ENCODE results near the gene FRMPD1. TPM values are rescaled to one million over a fixed set of nuclear protein-coding genes. Genes with fewer than 3 reads are reported as not detected.

The FRMPD1 gene
- polyA plus RNA-seq, 2 of the 4 experiments (the other 2 are of a cell fraction), result 0.01 TPM; not detected in 1

- TF ChIP-seq ELK1 (IDR thresholded peaks at IDR 0.05; ENCODE audit: low read depth, low read length), result no peak
- TF ChIP-seq USF2 (IDR thresholded peaks at IDR 0.05), result peak; percentile 3; the same call in 1 of the 2 replicates
- TF ChIP-seq EHF (CRISPR knock-in tag; IDR thresholded peaks at IDR 0.05), result no peak
- no peak for TF ChIP-seq CEBPB (IDR thresholded peaks at IDR 0.05)
- TF ChIP-seq NFE2L2 (conservative IDR thresholded peaks at IDR 0.05; ENCODE audit: low read length), result no peak
- peak; percentile 84 for TF ChIP-seq MAX (IDR thresholded peaks at IDR 0.05)
- TF ChIP-seq POLR2A (IDR thresholded peaks at IDR 0.05; ENCODE audit: low read length), result peak; percentile 92
- TF ChIP-seq KDM5A (IDR thresholded peaks at IDR 0.05), result peak; percentile 95
- peak; percentile 65 for TF ChIP-seq PHF8 (IDR thresholded peaks at IDR 0.05; ENCODE audit: borderline replicate concordance, low read depth)
- no peak for TF ChIP-seq ZC3H11A (IDR thresholded peaks at IDR 0.05)
- TF ChIP-seq CBX8 (IDR thresholded peaks at IDR 0.05), result no peak
Measured at GRCh38 chr9:37784616-37785483, 134.1 kb downstream of the FRMPD1 start, which contains the start of gene EXOSC3 (continued).

- no peak for TF ChIP-seq MAZ (IDR thresholded peaks at IDR 0.05; ENCODE audit: borderline replicate concordance, low read depth, low read length)
- TF ChIP-seq EHMT2 (IDR thresholded peaks at IDR 0.05; ENCODE audit: low read depth), result no peak
- TF ChIP-seq HEYL (CRISPR knock-in tag; IDR thresholded peaks at IDR 0.05), result no peak
- TF ChIP-seq HDAC2 (IDR thresholded peaks at IDR 0.05), result no peak
- no peak for TF ChIP-seq TP53 (CRISPR knock-in tag; IDR thresholded peaks at IDR 0.05)
- no peak for TF ChIP-seq NR3C1 (IDR thresholded peaks at IDR 0.05)
- TF ChIP-seq SREBF2 (IDR thresholded peaks at IDR 0.05), result no peak
- no peak for TF ChIP-seq RFX5 (IDR thresholded peaks at IDR 0.05)
- TF ChIP-seq JUNB (IDR thresholded peaks at IDR 0.05), result no peak
- TF ChIP-seq ATOH8 (CRISPR knock-in tag; IDR thresholded peaks at IDR 0.05; ENCODE audit: low read depth), result no peak
- TF ChIP-seq EHF (CRISPR knock-in tag; IDR thresholded peaks at IDR 0.05), result no peak
- TF ChIP-seq BHLHE40 (IDR thresholded peaks at IDR 0.05; ENCODE audit: low read depth, low read length), result no peak
- no peak for TF ChIP-seq PHF8 (IDR thresholded peaks at IDR 0.05; ENCODE audit: borderline replicate concordance, low read depth)
- TF ChIP-seq CHD4 (IDR thresholded peaks at IDR 0.05; ENCODE audit: borderline replicate concordance), result no peak
- TF ChIP-seq E2F6 (IDR thresholded peaks at IDR 0.05; ENCODE audit: borderline replicate concordance, low read depth), result no peak
- POLR2A ChIA-PET, result no interaction called here
Measured at GRCh38 chr9:37787059-37787458, 136.3 kb downstream of the FRMPD1 start.

More at GRCh38 chr9:37787059-37787458, 136.3 kb downstream of the FRMPD1 start:
- FAIRE-seq, result no peak
- CTCF ChIA-PET, result no interaction called here
- WGBS (ENCODE audit: missing lambda C conversion rate), result over 99% methylated on average over 45 of the region's 45 CpGs
- H3K9me3 ChIP-seq, result no peaks in the 10 kb centered on the region
- ATAC-seq, result no peak
- no peak overlapping the region for H3K27ac ChIP-seq
- no peak overlapping the region for H3K4me2 ChIP-seq
- peaks cover 19% of the 10 kb centered on the region for H3K4me1 ChIP-seq
- no peak overlapping the region for H3K4me3 ChIP-seq
- no peak for DNase-seq (ENCODE audit: low read depth in 1 of 2, low spot score in 1 of 2)
